Measurements from ENCODE around the gene TPD52L1. TPM values are rescaled to one million over a fixed set of nuclear protein-coding genes. Genes with fewer than 3 reads are reported as not detected.

TPD52L1 gene
- total and polyA plus RNA-seq, 2 donors from 2014 or later, result 69.1 to 91.1 TPM

GRCh38 chr6:125259354-125259736, 105.8 kb downstream of the TPD52L1 start:
- Histone ChIP-seq H3K27me3 (ENCODE audit: control insufficient read depth, insufficient read depth, low read length) (no peaks in the 10 kb centered on the region), H3K9me3 (ENCODE audit: control insufficient read depth in 2 of 3, insufficient read depth in 1 of 3, low read length in 3 of 3) (no peaks in the 10 kb centered on the region), H3K4me3 (ENCODE audit: low read length in 3 of 3) (no peak overlapping the region), H3K9ac (ENCODE audit: low read length in 3 of 3) (no peak overlapping the region), H3K4me1 (ENCODE audit: control insufficient read depth in 2 of 3, insufficient read depth in 2 of 3, low read depth in 1 of 3, low read length in 3 of 3) (no peaks in the 10 kb centered on the region), H3K27ac (ENCODE audit: low read depth in 2 of 2, low read length in 2 of 2) (no peak overlapping the region), H3K36me3 (ENCODE audit: control insufficient read depth in 2 of 3, insufficient read depth in 3 of 3, low read length in 3 of 3) (no peaks in the 10 kb centered on the region)
- no peak for FAIRE-seq
- intact Hi-C loops (cut with DNase I), result no loop called here
- no peak for TF ChIP-seq CTCF (IDR thresholded peaks at IDR 0.05; ENCODE audit: borderline replicate concordance, extremely low read depth, insufficient read depth)
- no peak for DNase-seq

- Histone ChIP-seq H3K4me1 (ENCODE audit: control insufficient read depth in 2 of 3, insufficient read depth in 2 of 3, low read depth in 1 of 3, low read length in 3 of 3) (no peaks in the 10 kb centered on the region), H3K27ac (ENCODE audit: low read depth in 2 of 2, low read length in 2 of 2) (no peak overlapping the region), H3K9me3 (ENCODE audit: control insufficient read depth in 2 of 3, insufficient read depth in 1 of 3, low read length in 3 of 3) (no peaks in the 10 kb centered on the region), H3K4me3 (ENCODE audit: low read length in 3 of 3) (no peak overlapping the region), H3K27me3 (ENCODE audit: control insufficient read depth, insufficient read depth, low read length) (no peaks in the 10 kb centered on the region), H3K9ac (ENCODE audit: low read length in 3 of 3) (no peak overlapping the region), H3K36me3 (ENCODE audit: control insufficient read depth in 2 of 3, insufficient read depth in 3 of 3, low read length in 3 of 3) (no peaks in the 10 kb centered on the region)
- FAIRE-seq (no peak), DNase-seq (peak in 1 of 5 donors; percentile 72)
- intact Hi-C loops (cut with DNase I), result no loop called here
- TF ChIP-seq CTCF (IDR thresholded peaks at IDR 0.05; ENCODE audit: borderline replicate concordance, extremely low read depth, insufficient read depth), result no peak
These were observed 108.7 kb downstream of the TPD52L1 start for GRCh38 chr6:125262016-125263013.

GRCh38 chr6:125264476-125264875, 110.9 kb downstream of the TPD52L1 start:
- intact Hi-C loops (cut with DNase I), result no loop called here
- no peak overlapping the region for H3K27ac ChIP-seq (ENCODE audit: low read depth in 2 of 2, low read length in 2 of 2)
- no peak for FAIRE-seq
- H3K4me1 ChIP-seq (ENCODE audit: control insufficient read depth in 2 of 3, insufficient read depth in 2 of 3, low read depth in 1 of 3, low read length in 3 of 3), result no peaks in the 10 kb centered on the region
- H3K9me3 ChIP-seq (ENCODE audit: control insufficient read depth in 2 of 3, insufficient read depth in 1 of 3, low read length in 3 of 3), result no peaks in the 10 kb centered on the region
- no peak overlapping the region for H3K4me3 ChIP-seq (ENCODE audit: low read length in 3 of 3)
- H3K36me3 ChIP-seq (ENCODE audit: control insufficient read depth in 2 of 3, insufficient read depth in 3 of 3, low read length in 3 of 3), result no peaks in the 10 kb centered on the region
- no peak for TF ChIP-seq CTCF (IDR thresholded peaks at IDR 0.05; ENCODE audit: borderline replicate concordance, extremely low read depth, insufficient read depth)
- no peaks in the 10 kb centered on the region for H3K27me3 ChIP-seq (ENCODE audit: control insufficient read depth, insufficient read depth, low read length)
- no peak overlapping the region for H3K9ac ChIP-seq (ENCODE audit: low read length in 3 of 3)
- no peak for DNase-seq
